Right lobe of liver (tissue), 4 donors: ENCODE data around the gene NHLRC1.

Experiments
- CTCF ChIP-seq, 4 donors: fragments of 200-600 bp in 3 of 4; fragments of 450-650 bp in 1 of 4; IDR thresholded peaks; one replicate each; pipeline versions ENCODE4 v1.5.1 to v1.8.0; 2016 to 2022; ENCODE audit warnings: antibody characterized with exemption in 4 of 4, mild to moderate bottlenecking in 2 of 4
- POLR2A ChIP-seq: fragments of 450-650 bp; IDR thresholded peaks from one replicate; pipeline ENCODE4 v1.6.1; 2017; ENCODE audit warnings: antibody characterized with exemption, mild to moderate bottlenecking
- donor health status: DM: no; HTN: no; CAD: no.
- donor health status: DM: no; HTN: no; CAD: no.
- donor health status: DM: no; HTN: yes; CAD: no.

- no peak for TF ChIP-seq CTCF (IDR thresholded peaks at IDR 0.05)
- no peak for TF ChIP-seq POLR2A
Observed at GRCh38 chr6:18151801-18152200, 29.3 kb upstream of the NHLRC1 start.
